Putamen (tissue), 1 donor: ENCODE data around the gene GPR151.

Experiments
- DNase-seq: peaks from one replicate; pipeline ENCODE4 v3.0.0-alpha.2; 2016; ENCODE audit warnings: low spot score

Gene GPR151

DNA sequence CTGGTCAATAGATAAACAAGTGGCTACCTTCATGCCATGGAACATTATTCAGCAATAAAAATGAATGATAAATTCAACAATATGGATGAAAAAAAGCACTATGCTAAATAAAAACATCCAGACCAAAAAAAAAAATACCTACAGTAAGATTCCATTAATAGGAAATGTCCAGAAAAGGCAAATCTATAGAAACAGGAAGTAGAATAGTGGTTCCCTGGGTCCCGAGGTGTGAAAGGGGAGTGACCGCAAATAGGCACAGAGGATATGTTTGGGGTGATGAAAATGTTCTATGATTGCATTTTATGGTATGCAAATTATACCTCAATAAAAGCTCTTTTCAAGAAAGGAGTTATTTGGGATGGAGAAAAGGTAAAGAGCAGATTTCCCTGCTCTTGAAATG is 3.6 kb upstream of the GPR151 start:
- DNase-seq = no peak

- no peak for DNase-seq
Observed at GRCh38 chr5:146515473-146516150, 378 bp downstream of the GPR151 start.

- no peak for DNase-seq
Observed at GRCh38 chr5:146514575-146514974, 1.4 kb downstream of the GPR151 start.

DNA sequence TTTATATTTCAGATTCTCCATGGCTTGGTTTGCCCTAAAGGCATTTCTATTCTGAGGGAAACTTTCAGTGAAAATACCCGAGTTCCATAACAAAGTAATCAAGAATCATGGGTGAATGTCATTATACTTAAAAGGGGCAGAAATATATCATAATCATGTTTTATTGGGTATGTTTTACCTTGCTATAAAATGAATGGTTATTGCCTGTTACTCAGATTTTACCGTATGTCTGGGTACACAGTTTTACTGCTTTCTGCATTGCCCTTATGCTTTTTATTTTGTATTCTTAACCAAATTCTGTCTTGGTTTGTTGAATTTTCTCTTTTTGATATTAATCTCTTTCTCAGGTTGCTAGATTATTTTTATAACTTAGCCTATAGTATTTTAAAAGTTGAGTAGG is 2.5 kb downstream of the GPR151 start:
- DNase-seq = no peak

DNA sequence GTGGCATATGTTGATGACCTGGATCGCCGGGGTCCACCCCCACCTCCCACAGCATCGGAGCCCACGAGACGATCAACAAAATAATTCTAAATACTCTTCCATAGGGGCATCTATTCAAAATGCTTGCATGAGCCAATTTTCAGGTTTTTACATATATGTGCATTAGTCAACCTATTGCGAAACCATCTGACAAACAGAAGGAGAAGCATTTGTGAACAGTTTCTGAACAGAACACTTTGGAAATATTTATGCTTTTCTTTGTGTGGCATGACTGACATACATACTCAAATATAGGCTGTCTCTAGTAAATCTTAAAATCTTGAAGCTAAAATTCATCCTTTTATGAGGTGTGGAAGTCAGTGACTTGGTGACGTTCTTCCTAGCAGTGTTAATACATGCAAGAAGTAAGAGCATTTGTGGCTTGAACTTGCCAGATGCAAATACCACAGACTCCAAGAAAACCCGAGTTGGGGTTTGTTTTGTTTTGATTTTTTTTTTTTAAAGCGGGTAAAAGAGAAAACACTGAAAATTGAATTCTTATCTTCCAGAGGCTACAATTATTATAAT is 5.3 kb downstream of the GPR151 start:
- DNase-seq = no peak

- no peak for DNase-seq
Observed at GRCh38 chr5:146507428-146507827, 8.6 kb downstream of the GPR151 start.

- no peak for DNase-seq
Observed at GRCh38 chr5:146499680-146500079, 16.3 kb downstream of the GPR151 start.

DNA sequence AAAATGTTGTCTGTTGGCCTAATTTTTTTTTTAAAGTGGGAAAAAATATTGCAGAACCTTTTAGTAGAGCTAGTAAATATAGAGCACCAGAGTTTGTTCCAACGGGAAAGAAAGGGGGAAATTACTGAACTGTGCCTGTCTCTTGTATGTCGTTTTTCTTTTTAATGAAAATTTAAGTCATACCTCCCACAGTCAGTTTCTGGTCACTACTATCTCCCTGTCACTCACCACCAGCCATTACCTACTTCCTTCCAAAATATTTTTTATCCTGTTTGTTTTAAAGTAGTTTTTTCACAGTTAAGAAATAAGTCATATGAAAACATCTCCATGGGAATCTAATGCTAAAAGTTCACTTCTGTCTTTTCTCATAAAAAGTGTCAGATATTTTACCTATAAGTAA is 21.3 kb downstream of the GPR151 start:
- no peak for DNase-seq

GRCh38 chr5:146490089-146490843 is 25.7 kb downstream of the GPR151 start:
- no peak for DNase-seq

- no peak for DNase-seq
Observed at GRCh38 chr5:146484714-146485391, 31.1 kb downstream of the GPR151 start.

DNA sequence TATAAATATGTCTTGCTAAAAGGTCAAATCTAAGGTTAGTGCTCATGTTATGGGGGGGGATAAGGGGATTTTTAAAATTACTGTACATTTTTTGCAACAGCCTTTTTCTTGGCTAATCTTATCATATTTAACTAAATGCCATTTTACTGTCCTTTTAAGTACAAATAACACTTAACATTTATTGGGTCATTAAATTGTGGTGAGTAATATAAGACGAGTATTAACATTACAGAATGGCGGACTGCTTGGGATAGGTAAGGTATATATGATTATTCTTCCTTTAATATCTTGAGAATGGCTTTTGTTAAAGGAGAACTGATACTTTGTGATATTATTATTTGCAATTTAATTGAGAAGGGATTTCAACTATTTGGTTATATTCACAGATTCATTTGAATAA is 33.2 kb downstream of the GPR151 start:
- DNase-seq = no peak

GRCh38 chr5:146475906-146476305 is 40.1 kb downstream of the GPR151 start:
- DNase-seq = no peak

DNA sequence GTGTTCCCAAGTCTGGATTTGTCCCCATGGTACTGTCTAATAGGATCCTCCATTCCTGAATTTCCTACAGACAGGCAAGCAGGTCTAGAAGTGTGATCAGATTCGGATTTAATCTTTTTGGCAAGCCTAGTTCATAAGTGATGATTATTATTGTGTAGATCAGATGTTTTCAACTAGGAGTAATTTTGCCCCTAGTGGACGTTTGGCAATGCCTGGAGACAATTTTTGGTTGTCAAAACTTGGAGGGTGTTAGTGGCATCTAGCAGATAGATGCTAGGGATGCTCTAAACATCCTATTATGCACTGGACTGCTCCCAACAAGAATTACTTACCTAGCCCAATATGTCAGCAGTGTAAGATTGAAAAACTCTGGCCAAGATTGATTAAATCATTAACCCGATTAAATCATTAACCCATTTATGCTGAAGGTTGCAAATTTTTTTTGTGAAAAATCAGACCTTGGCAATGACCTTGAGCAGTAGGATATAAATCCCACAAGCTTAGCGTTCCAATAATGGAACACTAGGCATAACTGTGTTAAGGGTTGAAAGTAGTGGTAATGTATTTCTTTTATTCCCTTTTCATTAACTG is 40.7 kb downstream of the GPR151 start:
- no peak for DNase-seq

DNA sequence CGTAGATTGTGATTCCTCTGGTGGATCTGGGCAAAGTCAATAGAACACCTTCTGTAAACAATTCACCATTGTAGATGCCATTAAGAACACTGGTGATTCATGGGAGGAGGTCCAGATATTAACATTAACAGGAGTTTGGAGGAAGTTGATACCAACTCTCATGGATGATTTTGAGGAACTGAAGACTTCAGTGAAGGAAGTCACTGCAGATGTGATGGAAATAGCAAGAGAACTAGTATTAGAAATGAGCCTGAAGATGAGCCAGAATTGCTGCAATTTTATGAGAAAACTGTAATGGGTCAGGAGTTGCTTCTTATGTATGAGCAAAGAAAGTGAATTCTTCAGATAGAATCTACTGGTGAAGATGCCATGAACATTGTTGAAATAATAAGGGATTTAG is 41.9 kb downstream of the GPR151 start:
- DNase-seq = no peak

- DNase-seq = no peak
Observed at GRCh38 chr5:146467760-146468159, 48.2 kb downstream of the GPR151 start.

- peak; percentile 8 for DNase-seq
Observed at GRCh38 chr5:146466521-146467349, 49.3 kb downstream of the GPR151 start.

- DNase-seq = no peak
Observed at GRCh38 chr5:146463446-146463845, 52.5 kb downstream of the GPR151 start.
